NCI-H345 treated with DMSO at 0.1 percent for 48 hours (cell line): ENCODE data around the gene C2orf92.
"Not testable (repeated sequence)": the region's sequence is repeated elsewhere in the genome, so short reads cannot be mapped to it uniquely, and the experiment has no call there.

Experiments used
- DNase-seq: peaks from one replicate; lab custom pipeline; 2025; ENCODE audit not compliant: unreplicated experiment; lab: John Stamatoyannopoulos, UW

Gene C2orf92

GRCh38 chr2:97659256-97660043, 10.1 kb upstream of the C2orf92 start:
- no peak for DNase-seq

GRCh38 chr2:97660044-97660774, 9.3 kb upstream of the C2orf92 start:
- DNase-seq = no peak

- no peak for DNase-seq
These were observed 8.6 kb upstream of the C2orf92 start for GRCh38 chr2:97660775-97661389.

GRCh38 chr2:97661927-97662326, 7.6 kb upstream of the C2orf92 start:
- no peak for DNase-seq

- no peak for DNase-seq
These were observed 7.1 kb upstream of the C2orf92 start for GRCh38 chr2:97662386-97662894.

GRCh38 chr2:97662895-97663625, 6.5 kb upstream of the C2orf92 start:
- DNase-seq = no peak

GRCh38 chr2:97663626-97663961, 5.9 kb upstream of the C2orf92 start:
- DNase-seq = no peak

- peak; percentile 96 for DNase-seq
These were observed 5.4 kb upstream of the C2orf92 start, which contains the start of gene ACTR1B for GRCh38 chr2:97663962-97664635. Gene ACTR1B, minus strand, starts transcription at chr2:97664044. Its CDS starts 154 bp downstream, at chr2:97663890.

DNA sequence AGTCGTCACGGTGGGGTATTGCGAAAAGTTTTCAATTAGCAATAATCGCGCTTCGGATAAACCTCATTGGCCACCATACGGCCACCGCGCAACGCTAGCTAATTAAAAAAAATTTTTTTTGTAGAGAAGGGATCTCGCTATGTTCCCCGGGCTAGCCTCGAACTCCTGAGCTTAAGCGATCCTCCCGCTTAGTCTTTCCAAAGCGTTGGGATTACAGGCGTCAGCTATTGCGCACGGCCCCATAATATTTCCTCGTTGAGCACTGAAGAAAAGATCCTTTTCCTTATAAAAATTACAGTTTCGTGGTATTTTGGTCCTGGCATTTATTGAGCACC, 4.9 kb upstream of the C2orf92 start:
- no peak for DNase-seq

GRCh38 chr2:97670471-97670870, 958 bp downstream of the C2orf92 start:
- no peak for DNase-seq

DNA sequence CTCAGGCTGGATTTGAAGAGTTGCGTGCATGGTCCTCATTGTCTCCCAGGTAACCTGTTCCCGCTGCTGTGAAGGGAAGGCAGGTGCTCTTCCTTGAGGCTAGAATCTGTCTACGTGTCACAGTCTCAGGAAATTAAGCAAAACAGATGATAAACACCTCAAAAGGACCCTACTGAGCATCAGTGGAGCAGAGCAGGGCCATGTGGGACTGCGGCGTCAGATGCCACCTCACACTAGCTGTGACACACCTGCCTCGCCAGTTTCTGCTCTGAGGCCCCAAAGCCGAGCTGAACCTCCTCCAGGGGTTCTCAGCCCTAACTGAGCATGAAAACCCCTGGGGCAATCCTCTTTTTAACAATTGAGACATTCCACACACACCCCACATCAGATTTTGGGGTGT, 2.0 kb downstream of the C2orf92 start:
- no peak for DNase-seq

DNA sequence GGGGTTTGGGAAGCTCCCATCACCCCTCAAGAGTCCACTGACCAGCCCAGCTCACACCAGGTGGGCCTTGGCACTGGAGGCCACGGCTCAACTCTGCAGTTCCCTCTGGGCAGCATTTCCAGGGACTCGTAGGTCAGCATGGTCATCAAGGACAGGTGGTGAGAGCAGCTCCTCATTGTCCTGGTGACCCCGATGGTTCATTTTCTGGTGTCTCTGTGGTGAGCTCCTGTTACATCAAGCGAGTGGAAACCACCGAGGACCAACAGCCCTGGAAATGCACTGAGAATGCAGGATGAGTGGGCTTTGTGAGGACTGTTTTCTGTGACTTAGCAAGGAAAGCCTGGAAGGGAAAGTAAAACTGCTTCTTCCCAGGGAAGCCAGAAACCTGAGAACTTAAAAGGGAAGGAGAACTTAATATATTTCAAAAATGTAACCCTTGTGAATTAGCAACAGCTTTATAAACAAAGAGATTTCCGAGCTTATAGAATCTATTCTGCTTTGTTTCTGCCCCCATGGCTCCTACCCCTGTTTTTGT, 3.2 kb downstream of the C2orf92 start:
- not testable (repeated sequence) for DNase-seq

GRCh38 chr2:97673182-97673914, 3.8 kb downstream of the C2orf92 start:
- no peak for DNase-seq

- no peak for DNase-seq
These were observed 4.4 kb downstream of the C2orf92 start for GRCh38 chr2:97673915-97674283.

GRCh38 chr2:97675430-97676113, 6.1 kb downstream of the C2orf92 start:
- DNase-seq = peak; percentile 94

DNA sequence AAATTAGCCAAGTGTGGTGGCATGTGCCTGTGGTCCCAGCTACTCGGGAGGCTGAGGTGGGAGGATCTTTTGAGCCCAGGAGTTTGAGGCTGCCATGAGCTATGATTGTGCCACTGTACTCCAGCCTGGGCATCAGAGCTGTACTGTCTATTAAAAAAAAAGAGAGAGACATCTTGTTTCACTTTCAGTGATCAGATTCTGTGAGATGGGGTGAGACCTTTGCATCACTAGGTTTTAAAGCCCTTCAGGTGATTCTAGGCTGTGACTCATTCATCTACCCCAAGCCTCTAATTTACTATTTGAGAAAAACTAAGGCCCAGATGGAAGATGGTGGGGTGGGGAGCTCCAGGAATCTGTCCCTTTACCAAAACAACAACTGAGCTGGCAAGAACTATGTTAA, 7.1 kb downstream of the C2orf92 start:
- no peak for DNase-seq

DNA sequence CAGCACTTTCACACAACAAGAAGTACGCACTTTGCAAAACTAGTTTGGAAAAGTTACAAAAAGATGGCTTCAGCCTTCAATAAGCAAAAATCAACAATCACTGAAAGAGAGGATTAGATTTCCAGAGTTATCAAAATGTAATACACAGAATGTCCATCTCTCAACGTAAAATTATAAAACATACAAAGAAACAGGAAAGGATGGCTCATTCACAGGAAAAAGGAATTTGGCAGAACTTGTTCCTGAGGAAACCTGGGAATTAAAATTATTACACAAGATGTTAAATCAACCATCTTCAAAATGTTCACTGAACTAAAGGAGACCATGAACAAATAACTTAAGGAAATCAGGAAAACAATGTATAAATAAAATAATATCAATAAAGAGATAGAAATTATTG, 8.0 kb downstream of the C2orf92 start:
- DNase-seq = no peak

GRCh38 chr2:97678298-97678697, 8.8 kb downstream of the C2orf92 start:
- no peak for DNase-seq

DNA sequence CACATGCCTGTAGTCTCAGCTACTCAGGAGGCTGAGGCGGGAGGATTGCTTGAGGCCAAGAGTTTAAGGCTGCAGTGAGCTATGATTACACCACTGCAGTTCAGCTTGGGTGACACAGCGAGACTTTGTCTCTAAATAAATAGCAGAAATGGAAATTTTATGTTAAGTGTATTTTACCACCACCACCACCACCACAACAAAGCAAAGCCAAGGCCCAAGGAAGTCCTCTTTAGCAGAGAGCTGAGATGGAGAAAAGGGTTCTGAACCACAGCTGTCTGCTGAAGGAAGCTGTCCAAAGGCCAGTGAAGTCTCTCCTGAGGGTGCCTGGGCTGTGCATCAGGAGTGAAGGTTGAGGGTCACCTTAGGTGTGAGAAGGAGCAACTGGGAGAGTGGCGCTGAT, 17.7 kb downstream of the C2orf92 start:
- DNase-seq = not testable (repeated sequence)
